CD1c-positive myeloid dendritic cell (primary cell): ENCODE measurements around the gene UNC5CL.

Experiments
- DNase-seq: peaks from one replicate; pipeline ENCODE4 v3.0.0-alpha.2; 2016; ENCODE audit errors: extremely low spot score

The UNC5CL gene

DNA sequence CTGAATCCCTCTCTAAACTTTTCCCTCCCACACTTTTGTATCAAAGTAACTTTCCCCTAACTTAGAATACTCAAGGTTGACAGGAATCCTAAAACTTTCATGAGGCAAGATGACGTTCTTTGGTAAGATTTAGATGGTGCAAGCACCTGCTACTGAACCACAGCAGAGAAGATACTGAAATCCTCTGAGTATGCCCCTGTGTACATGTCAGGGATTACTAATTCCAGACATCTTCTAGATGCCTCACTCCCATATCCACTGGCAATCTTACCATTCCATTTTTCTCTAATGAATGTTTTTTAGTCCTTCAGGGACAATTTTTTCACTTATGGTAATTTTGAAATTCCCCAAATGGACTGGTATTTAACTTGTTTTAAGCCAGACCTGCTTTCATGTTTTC is 23.0 kb upstream of the UNC5CL start:
- DNase-seq = no peak

DNA sequence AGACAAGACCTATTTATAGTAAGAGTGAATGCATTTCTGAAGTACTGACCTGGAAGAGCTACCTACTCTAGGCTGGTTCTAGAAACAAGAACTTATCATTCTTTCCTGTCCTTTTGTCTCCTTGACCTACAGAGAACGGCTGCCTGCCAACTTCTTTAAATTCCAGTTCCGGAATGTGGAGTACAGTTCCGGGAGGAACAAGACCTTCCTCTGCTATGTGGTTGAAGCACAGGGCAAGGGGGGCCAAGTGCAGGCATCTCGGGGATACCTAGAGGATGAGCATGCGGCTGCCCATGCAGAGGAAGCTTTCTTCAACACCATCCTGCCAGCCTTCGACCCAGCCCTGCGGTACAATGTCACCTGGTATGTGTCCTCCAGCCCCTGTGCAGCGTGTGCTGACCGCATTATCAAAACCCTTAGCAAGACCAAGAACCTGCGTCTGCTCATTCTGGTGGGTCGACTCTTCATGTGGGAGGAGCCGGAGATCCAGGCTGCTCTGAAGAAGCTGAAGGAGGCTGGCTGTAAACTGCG is 22.2 kb upstream of the UNC5CL start:
- DNase-seq = no peak

DNA sequence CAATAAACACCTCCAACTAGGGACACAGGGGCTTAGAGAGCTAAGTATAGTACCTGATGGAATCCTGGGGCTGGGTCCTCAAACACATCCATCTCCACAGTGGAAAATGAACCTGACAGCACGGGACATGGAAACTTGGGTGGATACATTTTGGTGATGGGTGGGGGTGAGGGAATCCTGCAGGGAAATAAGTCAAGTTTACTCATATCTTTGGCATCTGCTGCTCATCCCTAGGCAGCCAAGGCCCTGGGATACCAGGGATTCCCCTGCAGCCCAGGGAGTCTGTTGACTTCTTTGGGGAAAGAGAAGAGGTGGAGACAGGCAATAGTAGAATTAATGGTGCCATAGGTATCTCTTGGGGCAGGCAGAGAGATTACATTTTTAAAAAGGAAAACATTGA is 20.5 kb upstream of the UNC5CL start:
- no peak for DNase-seq

DNA sequence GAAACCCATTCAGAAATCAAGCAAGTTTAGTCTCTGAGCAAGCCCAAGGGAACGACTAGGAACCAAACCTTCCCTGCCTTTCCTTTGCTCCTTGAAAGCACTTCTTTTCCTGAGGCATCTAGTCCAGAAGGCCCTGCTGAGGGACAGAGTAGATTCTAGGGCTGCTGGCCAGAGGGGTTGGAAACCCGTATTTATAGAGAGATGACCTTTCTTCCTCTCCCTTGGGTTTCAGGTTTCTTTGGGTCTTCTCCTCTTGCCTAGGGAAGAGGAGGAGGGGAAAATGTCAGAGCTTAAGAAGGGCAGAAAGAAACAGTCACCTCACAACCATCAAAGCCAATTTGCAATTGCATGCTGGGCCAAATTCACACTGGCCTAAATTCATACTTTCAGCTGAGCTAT is 19.8 kb upstream of the UNC5CL start:
- no peak for DNase-seq

DNA sequence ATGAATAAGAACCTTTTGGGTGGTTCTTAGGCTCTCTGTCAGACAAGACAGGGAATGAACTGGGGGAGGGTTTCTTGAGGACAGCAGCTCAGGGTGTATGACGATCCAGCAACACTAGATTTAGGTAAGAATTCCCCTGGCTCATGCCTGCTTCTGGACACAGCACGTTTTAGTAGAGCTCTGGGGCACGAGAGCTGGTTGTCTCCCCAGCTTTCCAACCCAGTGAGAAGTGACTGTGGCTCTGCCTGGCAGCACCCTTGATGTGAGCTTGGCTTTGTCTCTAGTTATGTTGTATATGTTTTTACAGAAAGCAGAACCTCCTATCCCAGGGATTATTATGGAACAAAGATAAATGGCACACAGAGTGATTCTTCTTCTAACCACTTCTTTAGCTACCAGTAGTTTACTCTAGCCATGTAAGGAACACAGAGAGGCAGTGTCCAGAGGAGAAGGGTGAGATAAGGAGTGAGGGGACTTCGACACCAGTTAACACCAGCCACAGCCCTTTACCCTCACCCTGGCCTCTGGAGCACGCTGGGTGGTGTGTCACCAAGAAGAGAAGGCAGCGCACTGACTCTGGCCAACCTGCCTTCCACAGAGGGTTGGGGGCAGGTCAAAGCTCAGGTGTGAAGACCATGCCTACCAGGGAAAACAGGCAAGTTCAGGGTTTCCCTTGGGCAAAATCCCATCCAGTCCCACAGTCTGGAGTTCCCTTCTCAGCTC is 17.9 kb upstream of the UNC5CL start:
- no peak for DNase-seq

DNA sequence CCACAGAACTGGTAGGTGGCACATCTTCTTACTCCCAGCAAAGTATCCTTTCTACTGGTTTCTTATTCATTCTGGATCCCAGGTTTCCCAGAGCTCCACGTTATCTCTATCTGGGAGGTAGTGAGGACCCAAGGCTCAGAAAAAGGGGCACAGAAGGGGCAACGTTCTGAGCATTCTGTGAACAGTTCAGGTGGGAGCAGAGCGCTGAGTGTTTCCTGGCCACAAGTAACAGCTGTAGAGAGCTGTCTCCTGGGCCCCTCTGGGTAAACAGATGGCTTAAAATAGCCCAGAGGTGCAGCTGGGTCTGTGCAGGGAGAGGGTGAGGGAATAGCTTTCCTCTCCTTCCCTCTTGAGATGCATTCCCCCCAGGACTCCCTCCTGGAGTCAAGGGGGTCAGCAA is 16.1 kb upstream of the UNC5CL start:
- DNase-seq = no peak

DNA sequence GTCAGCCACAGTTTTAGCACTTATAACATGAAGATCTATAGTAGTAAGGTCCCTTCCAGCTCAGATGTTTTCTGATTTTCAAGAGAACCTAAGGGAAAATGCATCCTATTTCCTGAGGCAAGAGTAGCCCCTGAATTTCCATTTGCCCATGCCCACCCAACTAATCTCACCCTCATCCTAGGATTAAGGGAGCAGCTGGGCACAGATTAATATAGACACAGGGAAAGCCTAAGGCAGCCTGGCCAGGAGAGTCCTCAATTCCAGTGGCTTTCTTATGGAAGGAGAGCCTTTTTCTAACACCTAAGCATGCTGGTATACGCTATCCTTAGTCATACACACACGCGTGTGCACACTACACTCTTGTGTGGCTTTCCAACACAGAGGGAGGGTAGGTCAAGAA is 15.5 kb upstream of the UNC5CL start:
- DNase-seq = no peak

DNA sequence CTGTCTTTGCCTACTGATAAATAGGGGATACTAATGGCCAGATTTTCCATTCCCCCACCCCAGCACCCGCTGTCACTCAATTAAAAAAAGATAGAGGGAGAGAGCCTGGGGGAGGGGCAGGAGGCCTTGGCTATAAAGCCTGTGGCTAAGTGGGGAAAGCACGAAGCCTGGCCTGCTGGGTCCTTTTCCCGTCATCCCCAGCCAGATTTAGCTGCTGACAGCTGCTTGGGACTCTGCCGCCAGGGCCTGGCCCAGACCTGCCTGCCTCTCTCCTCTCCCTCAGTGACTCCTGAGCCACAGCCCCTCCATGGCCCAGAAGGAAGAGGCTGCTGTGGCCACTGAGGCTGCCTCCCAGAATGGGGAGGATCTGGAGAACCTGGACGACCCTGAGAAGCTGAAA is 14.0 kb upstream of the UNC5CL start, which contains the start of gene APOBEC2:
Gene APOBEC2, plus strand, starts transcription at position 162 of the 400 bp plus-strand sequence. Its CDS starts 146 bp downstream, at position 308.
- no peak for DNase-seq

DNA sequence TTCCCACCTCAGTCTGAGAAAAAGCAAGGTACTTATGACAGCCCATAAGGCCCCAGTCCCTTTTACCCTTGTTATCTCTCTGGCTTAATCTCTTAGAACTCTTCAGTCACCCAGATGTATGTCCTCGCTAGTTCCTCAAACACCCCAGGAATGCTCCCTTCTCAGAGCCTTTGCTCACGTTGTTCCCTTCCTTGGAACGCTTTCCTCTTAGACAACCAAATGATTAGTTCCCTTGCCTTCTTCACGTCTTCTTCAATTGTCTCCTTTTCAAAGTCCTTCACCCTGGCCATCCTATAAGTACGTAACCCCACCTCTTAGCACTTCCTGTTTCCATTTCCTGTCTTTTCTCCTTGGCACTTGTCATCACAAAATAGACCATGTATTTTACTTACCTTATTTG is 12.9 kb upstream of the UNC5CL start:
- peak; percentile 55 for DNase-seq

DNA sequence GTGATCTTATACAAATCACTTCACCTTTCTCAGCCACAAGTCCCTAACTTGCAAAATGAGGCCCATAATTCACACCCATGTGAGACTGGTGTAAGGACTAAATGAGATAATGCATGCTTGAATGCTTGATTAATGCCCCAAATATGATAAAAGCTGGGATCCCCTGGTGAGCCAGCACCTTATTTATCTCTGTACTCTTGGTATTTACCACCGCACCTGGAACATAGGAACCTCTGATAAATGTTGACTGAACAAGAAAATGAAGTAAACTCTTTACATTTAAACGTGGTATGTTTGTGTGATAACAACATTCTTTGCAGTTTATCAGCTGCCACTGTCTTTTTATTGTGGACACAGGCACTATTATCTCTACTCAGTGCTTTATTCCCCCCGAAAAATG is 11.5 kb upstream of the UNC5CL start:
- no peak for DNase-seq

DNA sequence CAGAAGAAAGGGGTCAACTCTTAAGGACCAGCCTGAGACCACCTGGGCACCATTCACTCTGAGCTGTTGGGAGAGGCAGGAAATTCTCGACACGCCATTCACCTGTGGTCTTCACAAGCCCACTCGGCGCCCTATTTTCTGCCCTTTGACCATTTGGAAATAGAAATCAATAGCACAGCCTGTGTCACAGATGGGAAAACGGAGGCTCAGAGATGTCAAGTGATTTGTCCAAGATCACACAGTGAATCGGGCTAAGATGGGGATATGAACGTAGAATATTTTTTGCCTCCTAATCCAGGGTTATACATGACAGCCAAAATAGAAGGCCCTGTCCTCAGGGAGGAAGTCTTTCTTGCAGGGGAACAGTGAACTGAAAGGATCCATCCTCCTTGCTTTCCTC is 10.9 kb upstream of the UNC5CL start:
- no peak for DNase-seq

DNA sequence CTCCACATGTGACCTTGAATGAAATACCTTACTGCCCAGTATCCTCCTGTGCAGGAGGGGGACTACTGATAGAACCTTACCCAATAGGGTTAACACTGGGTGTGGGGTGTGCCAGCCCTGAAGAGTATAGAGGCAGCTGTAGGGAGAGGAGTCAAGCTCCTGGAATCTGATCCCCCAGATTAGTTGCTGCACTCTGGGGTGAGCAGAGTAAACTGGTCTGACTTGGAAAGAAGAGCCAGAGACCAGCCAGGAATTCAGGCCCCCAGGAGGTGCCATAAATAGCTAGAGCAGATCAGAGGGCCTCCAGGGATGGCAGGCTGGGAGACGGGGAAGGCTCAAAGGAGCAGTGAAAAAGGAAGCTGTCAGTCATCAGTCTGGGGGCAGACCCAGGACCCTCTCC is 10.5 kb upstream of the UNC5CL start:
- no peak for DNase-seq

DNA sequence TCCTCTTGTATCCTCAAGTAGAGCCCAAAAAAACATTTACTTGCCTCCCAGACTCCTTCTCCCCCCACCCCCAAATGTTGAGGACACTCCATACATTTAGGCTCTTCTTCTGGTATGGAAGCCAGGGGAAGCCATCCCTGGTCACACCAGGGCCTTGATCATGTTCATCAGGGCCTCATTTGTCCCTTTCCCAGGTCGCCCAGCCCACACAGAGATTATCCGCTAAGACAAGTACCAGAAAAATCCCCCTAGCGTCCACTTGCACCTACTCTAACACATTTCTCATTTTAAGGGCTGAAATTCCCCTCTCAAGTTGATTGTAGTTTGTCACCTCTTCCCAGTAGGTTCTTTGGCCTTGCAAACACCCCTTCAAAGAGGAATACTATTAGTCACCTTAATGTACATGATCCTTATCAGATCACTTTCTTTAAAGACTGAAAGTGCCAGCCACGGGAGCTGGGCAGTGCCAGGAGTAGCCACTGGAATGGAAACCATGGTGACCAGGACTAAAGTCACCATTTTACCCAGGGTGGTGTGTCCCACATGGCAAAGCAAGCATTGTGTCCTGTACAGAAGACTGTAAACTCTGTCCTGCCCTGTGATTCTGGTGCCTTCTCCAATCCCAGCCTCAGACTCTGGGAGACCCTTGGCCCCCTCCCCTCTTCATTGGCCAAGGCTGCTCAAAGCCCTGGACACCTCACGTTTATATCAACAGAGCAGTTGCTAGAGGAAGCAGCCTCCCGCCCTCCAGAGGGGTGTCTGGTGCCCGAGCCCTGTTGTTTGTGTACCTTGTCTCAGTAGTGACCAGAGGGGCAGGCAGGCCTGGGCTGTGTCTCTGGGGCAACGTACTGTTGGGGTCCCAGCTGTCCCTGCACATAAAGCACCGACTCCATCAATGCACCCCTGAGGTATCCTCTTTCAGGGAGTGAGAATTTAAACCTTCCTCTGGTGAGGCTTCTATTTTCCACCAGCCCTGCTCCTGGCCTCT is 9.0 kb upstream of the UNC5CL start:
- no peak for DNase-seq

DNA sequence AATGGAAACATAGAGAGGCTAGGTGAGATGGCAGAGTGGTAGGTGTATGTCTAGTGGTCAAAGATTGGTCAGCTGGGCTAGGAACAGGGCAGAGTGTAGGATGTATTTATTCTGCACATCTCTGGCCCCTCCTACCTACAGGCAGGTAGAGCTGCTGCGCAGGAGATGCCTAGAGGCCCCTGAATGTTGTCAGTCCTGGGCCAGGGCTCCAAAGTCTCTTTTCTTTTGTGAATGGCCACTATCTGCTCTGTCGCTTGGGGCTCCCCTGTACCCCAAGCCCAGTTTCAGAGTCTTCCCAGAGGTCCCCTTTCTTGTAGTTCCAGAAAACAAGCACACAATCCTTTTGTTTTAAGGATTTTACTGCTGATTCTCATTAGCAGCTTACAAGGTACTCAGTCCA is 8.3 kb upstream of the UNC5CL start:
- no peak for DNase-seq

DNA sequence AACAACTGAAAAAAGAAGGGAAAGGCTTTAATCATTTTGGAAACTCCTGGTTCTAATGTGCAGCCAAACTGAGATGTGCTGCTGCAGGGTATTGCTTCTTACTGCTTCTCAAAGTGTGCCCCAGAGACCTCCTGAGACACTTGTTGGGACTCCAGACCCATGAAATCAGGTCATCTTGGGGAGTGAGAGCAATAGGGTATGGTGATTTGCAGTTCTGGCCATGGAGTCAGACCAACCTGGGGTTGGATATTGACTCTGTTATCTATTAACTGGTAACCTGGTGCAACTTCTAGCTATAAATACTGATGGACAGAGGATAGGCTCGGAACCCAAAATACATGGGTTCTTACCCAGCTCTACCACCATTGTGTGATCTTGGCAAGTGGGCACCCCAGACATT is 7.1 kb upstream of the UNC5CL start:
- no peak for DNase-seq

DNA sequence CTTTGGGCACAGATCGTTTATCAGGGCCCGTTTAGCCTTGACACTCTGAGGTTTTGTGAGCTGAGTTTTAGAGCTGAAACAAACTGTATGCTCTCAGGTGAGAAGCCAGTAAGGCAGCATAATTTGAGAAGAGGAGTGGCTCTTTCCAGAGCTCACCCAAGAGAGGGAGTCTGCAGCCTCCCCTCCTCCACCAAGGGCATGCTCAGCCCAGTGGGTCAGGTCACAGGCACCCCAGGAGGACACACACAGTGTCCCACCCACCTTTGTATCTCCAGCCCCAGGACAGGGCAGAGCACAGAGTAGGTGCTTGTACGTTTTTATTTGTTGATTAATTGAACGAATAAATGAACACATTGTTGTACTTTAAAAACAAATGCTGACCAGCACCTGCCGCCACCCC is 6.6 kb upstream of the UNC5CL start:
- DNase-seq = no peak

DNA sequence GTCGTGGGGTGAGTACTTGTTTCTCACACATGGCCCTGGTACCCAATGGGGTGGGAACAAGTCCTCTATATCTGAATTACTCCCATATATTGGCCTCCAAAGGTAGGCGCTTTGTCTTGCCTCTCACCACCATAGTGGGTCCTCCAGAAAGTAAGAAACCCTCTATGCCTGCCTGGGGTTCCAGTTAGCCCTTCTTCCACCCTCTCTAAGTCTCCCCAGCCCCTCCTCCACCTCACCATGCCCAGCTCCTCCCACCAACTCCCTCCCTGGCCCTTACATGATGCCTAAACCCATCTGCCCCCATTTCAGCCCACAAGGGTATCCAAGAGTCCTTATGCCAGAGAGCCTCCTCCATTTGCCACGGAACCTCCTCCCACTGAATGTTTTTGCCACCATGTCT is 4.1 kb upstream of the UNC5CL start:
- no peak for DNase-seq

DNA sequence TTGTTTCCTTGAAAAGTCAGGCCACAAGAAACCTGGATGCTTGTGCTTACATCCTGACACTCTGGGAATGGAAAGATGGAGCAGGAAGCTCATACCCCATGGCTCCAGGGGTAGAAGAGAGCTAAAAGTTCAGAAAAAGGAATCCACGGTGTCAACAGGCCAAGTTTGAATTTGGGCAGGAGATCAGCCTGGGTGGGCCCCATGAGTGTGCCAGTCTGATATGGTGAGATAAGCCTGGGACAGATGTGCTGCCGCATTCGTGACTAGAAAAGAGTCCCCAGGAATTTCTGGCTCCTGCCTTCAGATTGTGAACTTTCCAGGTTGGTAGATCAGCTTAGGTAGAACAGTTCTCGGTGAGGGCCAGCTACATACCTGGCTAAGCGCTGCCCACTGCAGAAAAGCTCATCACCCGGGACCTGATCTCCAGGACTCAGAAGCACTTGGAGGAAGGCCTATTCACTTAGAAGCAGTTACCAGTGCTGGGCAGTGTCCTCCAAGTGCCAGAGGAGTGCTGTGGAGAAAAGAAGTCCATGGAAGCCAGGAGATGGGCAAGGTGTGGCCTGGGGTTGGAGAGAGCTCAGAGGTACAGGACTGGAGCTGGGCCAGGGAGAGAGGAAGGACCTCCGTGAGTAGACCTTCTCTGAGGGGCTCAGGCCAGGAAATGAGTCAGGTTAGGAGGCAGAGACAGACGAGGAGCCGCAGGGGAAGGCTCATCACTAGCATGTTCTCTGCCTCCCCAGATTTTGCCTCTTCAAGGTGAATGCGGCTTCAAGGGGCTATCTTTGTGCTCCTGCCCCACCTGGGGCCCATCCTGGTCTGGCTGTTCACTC is 3.4 kb upstream of the UNC5CL start, which contains the start of gene TSPO2:
Gene TSPO2, plus strand, starts transcription at position 242 of the 830 bp plus-strand sequence. Its CDS starts 519 bp downstream, at position 761.
- DNase-seq = no peak

DNA sequence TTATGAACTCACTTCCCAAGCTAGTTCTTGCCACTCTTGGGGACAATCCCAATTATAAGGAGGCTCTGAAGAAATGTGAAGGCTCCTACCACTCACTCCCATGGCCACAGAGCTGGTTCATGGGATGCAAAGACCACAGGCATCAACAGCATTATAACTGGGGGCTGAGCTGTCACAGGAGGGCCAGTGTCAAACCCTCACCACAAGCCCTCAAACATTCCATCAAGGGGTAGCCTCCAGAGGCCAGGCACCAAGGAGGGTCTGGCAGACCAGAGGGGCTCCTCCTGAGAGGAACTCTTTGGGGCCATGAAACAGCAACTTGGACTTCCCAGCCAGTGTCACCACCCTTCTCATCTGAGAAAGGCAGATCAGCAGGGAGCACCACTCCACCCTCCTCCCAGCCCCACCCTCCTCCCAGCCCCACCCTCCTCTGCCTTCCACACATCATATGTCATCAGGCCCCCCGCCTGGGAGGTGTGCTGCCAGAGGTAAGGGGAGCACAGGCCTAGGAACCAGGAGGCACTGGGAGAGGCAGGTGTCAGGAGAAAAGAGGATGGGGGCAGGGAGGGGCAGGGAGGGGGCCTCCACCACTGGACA is 2.0 kb upstream of the UNC5CL start:
- DNase-seq = no peak

DNA sequence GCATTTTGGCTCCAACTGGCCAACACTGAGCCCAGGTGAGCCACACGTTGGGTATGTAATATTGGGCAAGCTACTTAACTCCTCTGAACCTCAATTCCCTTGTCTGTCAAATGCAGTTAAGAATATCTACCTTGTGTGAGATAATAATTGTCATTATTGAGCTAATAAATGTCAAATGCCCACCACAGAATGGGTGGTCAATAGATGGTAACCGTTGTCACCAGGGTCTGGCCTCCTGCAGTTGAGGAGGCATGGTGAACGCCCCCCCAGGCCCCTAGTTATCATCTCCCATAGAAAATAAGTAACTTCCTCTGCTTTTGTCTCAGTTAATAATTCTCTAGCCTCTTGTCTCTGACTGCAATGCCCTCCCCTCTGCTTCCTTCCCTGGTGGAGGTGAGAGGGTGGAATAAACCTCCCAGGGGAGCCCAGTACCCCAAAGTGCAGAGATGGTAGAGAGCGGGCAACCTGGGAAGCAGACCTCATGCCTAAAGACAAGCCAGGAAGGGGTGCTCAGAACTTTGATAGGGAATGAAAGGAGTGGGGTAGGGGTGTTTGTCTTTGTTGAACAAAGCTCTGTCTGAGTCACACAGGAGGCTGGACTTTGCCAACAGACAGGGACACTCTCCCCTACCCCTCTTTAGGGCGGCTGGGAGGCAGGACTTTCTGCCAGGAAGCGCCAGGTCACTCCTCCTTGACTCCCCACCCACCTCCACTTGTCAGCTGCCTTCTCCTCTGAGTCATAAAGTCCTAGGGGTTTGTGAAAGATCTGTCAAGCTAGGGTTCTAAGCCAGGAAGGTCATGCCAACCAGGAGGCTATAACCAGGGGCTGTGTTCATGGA is 1.3 kb upstream of the UNC5CL start:
- peak; percentile 45 for DNase-seq
